GM23338 (cell line): ENCODE results near the gene PDE2A. TPM values are rescaled to one million over a fixed set of nuclear protein-coding genes. Genes with fewer than 3 reads are reported as not detected.

Source experiments
- ATAC-seq: fragments of 200-7000 bp; cut with Tn5 transposase; 3 replicates; pipeline ENCODE4 v1.9.1; 2020
- DNase-seq: peaks from one replicate; pipeline ENCODE4 v3.0.0-alpha.2; 2015; ENCODE audit warnings: low spot score
- H2AFZ ChIP-seq: fragments of 200-600 bp; sonication (generic); 2 replicates; pipeline ENCODE4 v1.8.0; 2016; ENCODE audit warnings: antibody characterized with exemption, mild to moderate bottlenecking, moderate library complexity
- H3F3A ChIP-seq: fragments of 200-600 bp; sonication (generic); replicated peaks from 2 replicates; pipeline ENCODE4 v1.8.0; 2017; ENCODE audit warnings: antibody characterized with exemption, mixed run types, low read depth
- H3K27ac ChIP-seq: fragments of 200-600 bp; sonication (generic); 2 replicates; pipeline ENCODE4 v1.6.1; 2016; ENCODE audit warnings: low read depth
- H3K27me3 ChIP-seq: fragments of 200-600 bp; sonication (generic); 2 replicates; pipeline ENCODE4 v1.8.0; 2016; ENCODE audit warnings: mild to moderate bottlenecking, mixed run types, moderate library complexity; ENCODE audit not compliant: insufficient read depth
- H3K36me3 ChIP-seq: fragments of 200-600 bp; sonication (generic); 2 replicates; pipeline ENCODE4 v1.8.0; 2016; ENCODE audit warnings: mild to moderate bottlenecking; ENCODE audit not compliant: insufficient read depth
- H3K4me1 ChIP-seq: fragments of 200-600 bp; sonication (generic); 2 replicates; pipeline ENCODE4 v1.8.0; 2016; ENCODE audit warnings: mild to moderate bottlenecking, moderate library complexity; ENCODE audit not compliant: insufficient read depth
- H3K4me2 ChIP-seq: fragments of 200-600 bp; sonication (generic); 2 replicates; pipeline ENCODE4 v1.7.1; 2017; ENCODE audit warnings: mixed run types
- H3K4me3 ChIP-seq: fragments of 200-600 bp; sonication (generic); 2 replicates; pipeline ENCODE4 v1.6.1; 2016; ENCODE audit warnings: mixed run types
- H3K79me2 ChIP-seq: fragments of 200-600 bp; sonication (generic); replicated peaks from 2 replicates; pipeline ENCODE4 v1.8.0; 2017; ENCODE audit warnings: mild to moderate bottlenecking; ENCODE audit not compliant: insufficient read depth
- H3K9me2 ChIP-seq: fragments of 200-600 bp; sonication (generic); 2 replicates; pipeline ENCODE4 v1.8.0; 2017; ENCODE audit not compliant: insufficient read depth
- H4K20me1 ChIP-seq: fragments of 200-600 bp; sonication (generic); replicated peaks from 2 replicates; pipeline ENCODE4 v1.8.0; 2017; ENCODE audit warnings: mild to moderate bottlenecking; ENCODE audit not compliant: insufficient read depth
- H3K27ac Mint-ChIP-seq: 2 replicates; pipeline ENCODE4 v1.8.0; 2020; ENCODE audit warnings: inconsistent platforms, mild to moderate bottlenecking, moderate library complexity, mixed read lengths
- H3K27me3 Mint-ChIP-seq: 3 replicates; pipeline ENCODE4 v1.8.0; 2022; ENCODE audit warnings: low read depth, mild to moderate bottlenecking, moderate library complexity, mixed read lengths, inconsistent platforms; ENCODE audit not compliant: insufficient read depth, poor library complexity
- H3K36me3 Mint-ChIP-seq: 3 replicates; pipeline ENCODE4 v1.8.0; 2021; ENCODE audit warnings: low read depth, mild to moderate bottlenecking, inconsistent platforms, moderate library complexity, mixed read lengths
- H3K4me1 Mint-ChIP-seq: 3 replicates; pipeline ENCODE4 v1.8.0; 2020; ENCODE audit warnings: mild to moderate bottlenecking, inconsistent platforms, mixed read lengths
- H3K4me3 Mint-ChIP-seq: 3 replicates; pipeline ENCODE4 v1.8.0; 2021; ENCODE audit warnings: moderate library complexity, mild to moderate bottlenecking, inconsistent platforms, mixed read lengths
- H3K9me3 Mint-ChIP-seq: 3 replicates; pipeline ENCODE4 v1.8.0; 2020; ENCODE audit warnings: moderate library complexity, mild to moderate bottlenecking, inconsistent platforms, mixed read lengths
- CREB1 ChIP-seq: fragments of 250-450 bp; sonication (Bioruptor Pico); IDR thresholded peaks from 2 replicates; pipeline ENCODE4 v1.5.0; 2020; ENCODE audit warnings: low read depth, mild to moderate bottlenecking, moderate library complexity
- CTCF ChIP-seq, 2 experiments: fragments of 200-600 bp in 1 of 2; sonication (generic) in 1 of 2; conservative IDR thresholded peaks; 2 replicates each; pipeline versions ENCODE4 v1.5.1 to v1.6.1; 2016 to 2017; ENCODE audit warnings: antibody characterized with exemption in 2 of 2, low read depth in 2 of 2, mild to moderate bottlenecking in 2 of 2, moderate library complexity in 1 of 2
- EZH2 ChIP-seq: fragments of 200-600 bp; sonication (generic); IDR thresholded peaks from one replicate; pipeline ENCODE4 v1.8.0; 2017; ENCODE audit warnings: antibody characterized with exemption, mild to moderate bottlenecking, low read depth; ENCODE audit not compliant: unreplicated experiment
- EZH2phosphoT487 ChIP-seq: fragments of 200-600 bp; sonication (generic); IDR thresholded peaks from one replicate; pipeline ENCODE4 v1.8.1; 2018; ENCODE audit warnings: antibody characterized with exemption; ENCODE audit not compliant: unreplicated experiment
- JUNB ChIP-seq: IDR thresholded peaks from one replicate; pipeline ENCODE4 v1.6.1; 2016; ENCODE audit warnings: antibody characterized with exemption; ENCODE audit not compliant: unreplicated experiment
- NANOG ChIP-seq: IDR thresholded peaks from 2 replicates; pipeline ENCODE4 v1.6.1; 2016; ENCODE audit warnings: antibody characterized with exemption, borderline replicate concordance
- POLR2AphosphoS5 ChIP-seq: IDR thresholded peaks from 2 replicates; pipeline ENCODE4 v1.6.1; 2016; ENCODE audit warnings: antibody characterized with exemption, low read depth
- REST ChIP-seq: IDR thresholded peaks from one replicate; pipeline ENCODE4 v1.6.1; 2018; ENCODE audit warnings: antibody characterized with exemption; ENCODE audit not compliant: unreplicated experiment
- STAT1 ChIP-seq: IDR thresholded peaks from one replicate; pipeline ENCODE4 v1.6.1; 2016; ENCODE audit warnings: antibody characterized with exemption; ENCODE audit not compliant: unreplicated experiment
- ZNF114 ChIP-seq: fragments of 250-450 bp; sonication (Bioruptor Pico); IDR thresholded peaks from 2 replicates; pipeline ENCODE4 v1.5.0; 2020; ENCODE audit warnings: mild to moderate bottlenecking, moderate library complexity
- ZNF331 ChIP-seq: fragments of 250-450 bp; sonication (Bioruptor Pico); IDR thresholded peaks from 2 replicates; pipeline ENCODE4 v1.5.0; 2020; ENCODE audit warnings: low read depth, mild to moderate bottlenecking, moderate library complexity
- polyA plus RNA-seq: library from polyadenylated mRNA; unstranded; fragments of >200 nt; fragmentation: Nextera tagmentation; extraction: Ambion mirVana; gene quantifications from 2 replicates; pipeline ENCODE4 v1.2.1, GENCODE V29; 2016
- total RNA-seq: library from RNA; depleted of rRNA; stranded (reverse); fragments of >200 nt; shearing (Covaris generic); gene quantifications from 2 replicates; pipeline ENCODE4 v1.2.3, GENCODE V29; 2014
- TF ChIP-seq, protein P1 (sequence below): IDR thresholded peaks from 2 replicates; pipeline ENCODE4 v1.6.1; 2016; ENCODE audit warnings: antibody characterized with exemption
- TF ChIP-seq, protein P2 (sequence below): fragments of 250-450 bp; sonication (Bioruptor Pico); IDR thresholded peaks from 2 replicates; pipeline ENCODE4 v1.5.0; 2020; ENCODE audit warnings: mild to moderate bottlenecking, moderate library complexity

PDE2A gene
- total and polyA plus RNA-seq, 2 experiments from 2014 or later = 4.3 to 16.2 TPM

DNA sequence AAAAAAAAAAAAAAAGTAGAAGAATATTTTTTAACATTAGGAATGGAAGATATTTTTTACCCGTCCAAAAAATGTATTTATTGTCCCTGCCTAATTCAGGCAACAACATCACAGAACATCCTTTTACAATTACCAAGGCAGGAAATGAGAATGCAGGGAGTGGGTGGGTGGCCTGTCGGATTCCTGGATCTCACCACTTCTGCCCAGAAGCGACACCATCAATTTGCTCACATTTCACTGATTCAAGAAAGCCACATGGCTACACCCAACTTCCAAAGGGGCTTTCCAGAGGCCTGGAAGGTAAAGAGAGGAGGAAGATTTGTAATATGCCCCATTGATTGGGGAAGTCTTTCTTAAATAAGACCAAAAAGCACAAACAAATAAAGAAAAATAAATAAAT, 146.1 kb downstream of the PDE2A start:
- no peak overlapping the region for H3K4me3 ChIP-seq
- Mint-ChIP-seq H3K4me1 (peaks cover 4% of the 10 kb centered on the region; the same call in 1 of the 3 replicates), H3K27me3 (peaks cover 4% of the 10 kb centered on the region), H3K4me3 (no peak overlapping the region), H3K9me3 (peaks cover 2% of the 10 kb centered on the region; the same call in 2 of the 3 replicates), H3K27ac (no peak overlapping the region), H3K36me3 (no peaks in the 10 kb centered on the region)
- H3K36me3 ChIP-seq = no peaks in the 10 kb centered on the region
- H2AFZ ChIP-seq = no peak overlapping the region
- H3K9me2 ChIP-seq = no peaks in the 10 kb centered on the region; the same call in 1 of the 2 replicates
- H3K79me2 ChIP-seq = no peaks in the 10 kb centered on the region
- no peak for ATAC-seq
- H3K27me3 ChIP-seq = no peaks in the 10 kb centered on the region
- H3K4me1 ChIP-seq = no peaks in the 10 kb centered on the region; the same call in 1 of the 2 replicates
- no peak for DNase-seq
- H3K27ac ChIP-seq = no peak overlapping the region
- H3F3A ChIP-seq = no peaks in the 10 kb centered on the region
- H4K20me1 ChIP-seq = no peaks in the 10 kb centered on the region
- H3K4me2 ChIP-seq = no peak overlapping the region
- TF ChIP-seq EZH2phosphoT487 (no peak), EZH2 (no peak), ZNF331 (no peak), CTCF (conservative IDR thresholded peaks at IDR 0.05; ENCODE audit: low read depth in 2 of 2) (no peak), STAT1 (no peak), ZNF114 (CRISPR knock-in tag) (no peak), NANOG (no peak), JUNB (no peak), CREB1 (CRISPR knock-in tag) (no peak), REST (no peak), POLR2AphosphoS5 (no peak)
- TF ChIP-seq, protein P1, sequence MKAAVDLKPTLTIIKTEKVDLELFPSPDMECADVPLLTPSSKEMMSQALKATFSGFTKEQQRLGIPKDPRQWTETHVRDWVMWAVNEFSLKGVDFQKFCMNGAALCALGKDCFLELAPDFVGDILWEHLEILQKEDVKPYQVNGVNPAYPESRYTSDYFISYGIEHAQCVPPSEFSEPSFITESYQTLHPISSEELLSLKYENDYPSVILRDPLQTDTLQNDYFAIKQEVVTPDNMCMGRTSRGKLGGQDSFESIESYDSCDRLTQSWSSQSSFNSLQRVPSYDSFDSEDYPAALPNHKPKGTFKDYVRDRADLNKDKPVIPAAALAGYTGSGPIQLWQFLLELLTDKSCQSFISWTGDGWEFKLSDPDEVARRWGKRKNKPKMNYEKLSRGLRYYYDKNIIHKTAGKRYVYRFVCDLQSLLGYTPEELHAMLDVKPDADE = no peak
- TF ChIP-seq, protein P2, sequence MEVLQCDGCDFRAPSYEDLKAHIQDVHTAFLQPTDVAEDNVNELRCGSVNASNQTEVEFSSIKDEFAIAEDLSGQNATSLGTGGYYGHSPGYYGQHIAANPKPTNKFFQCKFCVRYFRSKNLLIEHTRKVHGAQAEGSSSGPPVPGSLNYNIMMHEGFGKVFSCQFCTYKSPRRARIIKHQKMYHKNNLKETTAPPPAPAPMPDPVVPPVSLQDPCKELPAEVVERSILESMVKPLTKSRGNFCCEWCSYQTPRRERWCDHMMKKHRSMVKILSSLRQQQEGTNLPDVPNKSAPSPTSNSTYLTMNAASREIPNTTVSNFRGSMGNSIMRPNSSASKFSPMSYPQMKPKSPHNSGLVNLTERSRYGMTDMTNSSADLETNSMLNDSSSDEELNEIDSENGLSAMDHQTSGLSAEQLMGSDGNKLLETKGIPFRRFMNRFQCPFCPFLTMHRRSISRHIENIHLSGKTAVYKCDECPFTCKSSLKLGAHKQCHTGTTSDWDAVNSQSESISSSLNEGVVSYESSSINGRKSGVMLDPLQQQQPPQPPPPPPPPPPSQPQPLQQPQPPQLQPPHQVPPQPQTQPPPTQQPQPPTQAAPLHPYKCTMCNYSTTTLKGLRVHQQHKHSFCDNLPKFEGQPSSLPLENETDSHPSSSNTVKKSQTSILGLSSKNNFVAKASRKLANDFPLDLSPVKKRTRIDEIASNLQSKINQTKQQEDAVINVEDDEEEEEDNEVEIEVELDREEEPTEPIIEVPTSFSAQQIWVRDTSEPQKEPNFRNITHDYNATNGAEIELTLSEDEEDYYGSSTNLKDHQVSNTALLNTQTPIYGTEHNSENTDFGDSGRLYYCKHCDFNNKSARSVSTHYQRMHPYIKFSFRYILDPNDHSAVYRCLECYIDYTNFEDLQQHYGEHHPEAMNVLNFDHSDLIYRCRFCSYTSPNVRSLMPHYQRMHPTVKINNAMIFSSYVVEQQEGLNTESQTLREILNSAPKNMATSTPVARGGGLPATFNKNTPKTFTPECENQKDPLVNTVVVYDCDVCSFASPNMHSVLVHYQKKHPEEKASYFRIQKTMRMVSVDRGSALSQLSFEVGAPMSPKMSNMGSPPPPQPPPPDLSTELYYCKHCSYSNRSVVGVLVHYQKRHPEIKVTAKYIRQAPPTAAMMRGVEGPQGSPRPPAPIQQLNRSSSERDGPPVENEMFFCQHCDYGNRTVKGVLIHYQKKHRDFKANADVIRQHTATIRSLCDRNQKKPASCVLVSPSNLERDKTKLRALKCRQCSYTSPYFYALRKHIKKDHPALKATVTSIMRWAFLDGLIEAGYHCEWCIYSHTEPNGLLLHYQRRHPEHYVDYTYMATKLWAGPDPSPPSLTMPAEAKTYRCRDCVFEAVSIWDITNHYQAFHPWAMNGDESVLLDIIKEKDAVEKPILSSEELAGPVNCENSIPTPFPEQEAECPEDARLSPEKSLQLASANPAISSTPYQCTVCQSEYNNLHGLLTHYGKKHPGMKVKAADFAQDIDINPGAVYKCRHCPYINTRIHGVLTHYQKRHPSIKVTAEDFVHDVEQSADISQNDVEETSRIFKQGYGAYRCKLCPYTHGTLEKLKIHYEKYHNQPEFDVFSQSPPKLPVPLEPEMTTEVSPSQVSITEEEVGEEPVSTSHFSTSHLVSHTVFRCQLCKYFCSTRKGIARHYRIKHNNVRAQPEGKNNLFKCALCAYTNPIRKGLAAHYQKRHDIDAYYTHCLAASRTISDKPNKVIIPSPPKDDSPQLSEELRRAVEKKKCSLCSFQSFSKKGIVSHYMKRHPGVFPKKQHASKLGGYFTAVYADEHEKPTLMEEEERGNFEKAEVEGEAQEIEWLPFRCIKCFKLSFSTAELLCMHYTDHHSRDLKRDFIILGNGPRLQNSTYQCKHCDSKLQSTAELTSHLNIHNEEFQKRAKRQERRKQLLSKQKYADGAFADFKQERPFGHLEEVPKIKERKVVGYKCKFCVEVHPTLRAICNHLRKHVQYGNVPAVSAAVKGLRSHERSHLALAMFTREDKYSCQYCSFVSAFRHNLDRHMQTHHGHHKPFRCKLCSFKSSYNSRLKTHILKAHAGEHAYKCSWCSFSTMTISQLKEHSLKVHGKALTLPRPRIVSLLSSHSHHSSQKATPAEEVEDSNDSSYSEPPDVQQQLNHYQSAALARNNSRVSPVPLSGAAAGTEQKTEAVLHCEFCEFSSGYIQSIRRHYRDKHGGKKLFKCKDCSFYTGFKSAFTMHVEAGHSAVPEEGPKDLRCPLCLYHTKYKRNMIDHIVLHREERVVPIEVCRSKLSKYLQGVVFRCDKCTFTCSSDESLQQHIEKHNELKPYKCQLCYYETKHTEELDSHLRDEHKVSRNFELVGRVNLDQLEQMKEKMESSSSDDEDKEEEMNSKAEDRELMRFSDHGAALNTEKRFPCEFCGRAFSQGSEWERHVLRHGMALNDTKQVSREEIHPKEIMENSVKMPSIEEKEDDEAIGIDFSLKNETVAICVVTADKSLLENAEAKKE (CRISPR knock-in tag) = no peak
